Iris pigment epithelial cell (primary cell): Measurements from ENCODE around the gene ZBTB12.
"Not testable (repeated sequence)": the region's sequence is repeated elsewhere in the genome, so short reads cannot be mapped to it uniquely, and the experiment has no call there.

Source experiments
- DNase-seq: peaks from one replicate; pipeline ENCODE4 v3.0.0-alpha.2; 2011; ENCODE audit warnings: low read depth

ZBTB12 gene

GRCh38 chr6:31874836-31875572 lies 26.9 kb downstream of the ZBTB12 start:
- no peak for DNase-seq

GRCh38 chr6:31874084-31874670 lies 27.7 kb downstream of the ZBTB12 start:
- no peak for DNase-seq

GRCh38 chr6:31871046-31871659 lies 30.7 kb downstream of the ZBTB12 start:
- peak; percentile 19 for DNase-seq

GRCh38 chr6:31870385-31870921 lies 31.4 kb downstream of the ZBTB12 start:
- no peak for DNase-seq

- no peak for DNase-seq
Measured at GRCh38 chr6:31869343-31869742, 32.5 kb downstream of the ZBTB12 start.

GRCh38 chr6:31868658-31868971 lies 33.3 kb downstream of the ZBTB12 start:
- DNase-seq: not testable (repeated sequence)

GRCh38 chr6:31865205-31866118 lies 36.4 kb downstream of the ZBTB12 start:
- no peak for DNase-seq

- no peak for DNase-seq
Measured at GRCh38 chr6:31864818-31865204, 37.1 kb downstream of the ZBTB12 start.

- DNase-seq: not testable (repeated sequence)
Measured at GRCh38 chr6:31864123-31864562, 37.7 kb downstream of the ZBTB12 start.

- DNase-seq: peak; percentile 100
Measured at GRCh38 chr6:31862344-31863235, 39.3 kb downstream of the ZBTB12 start, which contains the start of gene NEU1. TSS of gene NEU1 (minus strand) at chr6:31862821. CDS start at chr6:31862776, 45 bp downstream.

GRCh38 chr6:31861919-31862343 lies 40.0 kb downstream of the ZBTB12 start:
- no peak for DNase-seq

GRCh38 chr6:31861150-31861549 lies 40.7 kb downstream of the ZBTB12 start:
- DNase-seq: no peak

GRCh38 chr6:31860349-31860748 lies 41.5 kb downstream of the ZBTB12 start:
- no peak for DNase-seq

GRCh38 chr6:31859923-31860322 lies 42.0 kb downstream of the ZBTB12 start:
- DNase-seq: no peak

GRCh38 chr6:31858707-31859106 lies 43.2 kb downstream of the ZBTB12 start:
- no peak for DNase-seq

GRCh38 chr6:31857774-31858173 lies 44.1 kb downstream of the ZBTB12 start:
- DNase-seq: not testable (repeated sequence)

- DNase-seq: not testable (repeated sequence)
Measured at GRCh38 chr6:31851980-31852718, 49.7 kb downstream of the ZBTB12 start.

- peak; percentile 62 for DNase-seq
Measured at GRCh38 chr6:31851485-31851832, 50.4 kb downstream of the ZBTB12 start.

GRCh38 chr6:31850765-31851484 lies 51.0 kb downstream of the ZBTB12 start:
- no peak for DNase-seq
